GM12875 (cell line): Measurements from ENCODE around the gene BSCL2.
"Not testable (repeated sequence)": the region's sequence is repeated elsewhere in the genome, so short reads cannot be mapped to it uniquely, and the experiment has no call there.

Experiments
- H3K4me3 ChIP-seq: one replicate; pipeline ENCODE4 v1.5.1; 2011; ENCODE audit warnings: low read depth, low read length, control low read depth
- CTCF ChIP-seq: IDR thresholded peaks from 2 replicates; pipeline ENCODE4 v1.5.1; 2011; ENCODE audit warnings: low read depth, mild to moderate bottlenecking, control low read depth, inconsistent platforms, low read length, moderate library complexity, borderline replicate concordance; ENCODE audit not compliant: insufficient read depth

BSCL2 gene

GRCh38 chr11:62665075-62665598 is 42.1 kb downstream of the BSCL2 start, which contains the start of the genes C11orf98 and CSKMT:
Gene C11orf98, minus strand, starts transcription at chr11:62665210. Its CDS starts 41 bp downstream, at chr11:62665169.
Gene CSKMT, plus strand, starts transcription at chr11:62665312. Its CDS starts 568 bp downstream, at chr11:62665880.
- peak within 1 kb of the TSS; percentile 68 for H3K4me3 ChIP-seq
- TF ChIP-seq CTCF = no peak

- H3K4me3 ChIP-seq = peak overlapping the region; percentile 68
- no peak for TF ChIP-seq CTCF
Observed at GRCh38 chr11:62664405-62665074, 42.7 kb downstream of the BSCL2 start.

DNA sequence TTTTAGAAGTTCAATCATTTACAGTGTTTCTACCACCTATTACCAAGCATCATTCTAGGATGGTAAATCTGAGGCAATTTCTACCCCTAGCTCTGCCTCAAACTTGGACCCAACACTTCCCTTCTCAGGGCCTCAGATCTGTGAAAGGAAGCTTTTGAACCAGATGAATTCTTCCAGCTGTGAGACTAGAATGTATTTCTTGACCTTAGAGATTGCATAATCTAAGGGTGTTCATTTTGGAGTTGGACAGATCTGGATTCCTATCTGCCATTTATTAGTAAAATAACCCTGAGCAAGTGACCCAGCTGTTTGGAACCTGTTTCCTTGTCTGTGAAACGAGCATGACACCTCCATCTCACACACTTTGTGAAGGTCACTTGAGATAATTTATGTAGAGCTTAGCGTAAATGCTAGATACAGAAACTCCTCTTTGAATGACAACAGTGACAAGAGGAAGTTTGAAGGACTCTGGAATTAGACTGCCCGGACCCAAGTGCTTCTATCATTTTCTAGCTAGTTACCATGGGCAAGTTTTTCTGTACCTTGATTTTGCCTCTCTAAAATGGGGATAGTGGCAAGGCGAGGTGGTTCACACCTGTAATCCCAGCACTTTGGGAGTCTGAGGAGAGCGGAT is 50.3 kb downstream of the BSCL2 start:
- H3K4me3 ChIP-seq = no peak overlapping the region
- no peak for TF ChIP-seq CTCF

- TF ChIP-seq CTCF = no peak
- no peak overlapping the region for H3K4me3 ChIP-seq
Observed at GRCh38 chr11:62654297-62654696, 52.9 kb downstream of the BSCL2 start.

- H3K4me3 ChIP-seq = peak overlapping the region; percentile 60
- no peak for TF ChIP-seq CTCF
Observed at GRCh38 chr11:62652161-62653006, 54.8 kb downstream of the BSCL2 start.

- not testable (repeated sequence) for H3K4me3 ChIP-seq
Observed at GRCh38 chr11:62650283-62650682, 56.9 kb downstream of the BSCL2 start.

DNA sequence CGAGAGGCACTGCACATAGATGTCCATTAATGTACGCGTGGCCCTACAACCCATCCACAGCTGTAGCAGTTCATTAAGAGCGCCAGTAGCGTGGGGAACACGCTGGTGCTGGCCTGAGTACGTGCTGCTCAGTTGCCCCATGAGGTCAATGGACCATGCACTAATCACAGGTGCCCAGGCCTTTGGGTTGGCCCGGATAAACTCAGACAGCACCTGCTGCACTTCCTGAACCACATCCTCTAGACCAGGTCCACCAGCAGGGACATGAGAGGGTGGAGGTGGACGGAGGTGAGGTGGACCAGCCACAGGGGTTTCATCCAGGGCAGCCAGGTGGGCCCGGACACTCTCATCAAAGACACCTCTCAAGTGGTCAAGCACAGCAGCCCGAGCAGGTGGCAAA is 57.7 kb downstream of the BSCL2 start:
- TF ChIP-seq CTCF = no peak
- H3K4me3 ChIP-seq = no peak overlapping the region
